IMR-90 (cell line): Measurements from ENCODE around the gene WWP2.

ENCODE experiments used
- BHLHE40 ChIP-seq: fragments of 150-350 bp; IDR thresholded peaks from 2 replicates; pipeline ENCODE4 v1.6.1; 2016; ENCODE audit warnings: mild to moderate bottlenecking, low read depth, low read length
- CEBPB ChIP-seq: IDR thresholded peaks from 2 replicates; pipeline ENCODE4 v1.6.1; 2012; ENCODE audit warnings: low read depth, low read length, improper control_type of control experiment
- ELK1 ChIP-seq: fragments of 150-350 bp; IDR thresholded peaks from 2 replicates; pipeline ENCODE4 v1.6.1; 2016; ENCODE audit warnings: low read depth, mild to moderate bottlenecking, low read length, moderate library complexity, borderline replicate concordance
- MAFK ChIP-seq: IDR thresholded peaks from 2 replicates; pipeline ENCODE4 v1.6.1; 2012; ENCODE audit warnings: low read depth, low read length, improper control_type of control experiment
- POLR2A ChIP-seq: IDR thresholded peaks from 2 replicates; pipeline ENCODE4 v1.6.1; 2012; ENCODE audit warnings: mild to moderate bottlenecking, low read depth, low read length
- RAD21 ChIP-seq: IDR thresholded peaks from 2 replicates; pipeline ENCODE4 v1.6.1; 2012; ENCODE audit warnings: low read length, improper control_type of control experiment
- RCOR1 ChIP-seq: IDR thresholded peaks from 2 replicates; pipeline ENCODE4 v1.6.1; 2012; ENCODE audit warnings: mild to moderate bottlenecking, low read length, improper control_type of control experiment; ENCODE audit not compliant: insufficient replicate concordance
- RFX5 ChIP-seq: IDR thresholded peaks from 2 replicates; pipeline ENCODE4 v1.8.0; 2012; ENCODE audit warnings: low read depth, mild to moderate bottlenecking, low read length, moderate library complexity
- SMC3 ChIP-seq: fragments of 150-350 bp; IDR thresholded peaks from 2 replicates; pipeline ENCODE4 v1.6.1; 2016; ENCODE audit warnings: low read depth, mild to moderate bottlenecking, antibody characterized with exemption, low read length, moderate library complexity
- USF2 ChIP-seq: fragments of 150-350 bp; IDR thresholded peaks from 2 replicates; pipeline ENCODE4 v1.6.1; 2017; ENCODE audit warnings: mild to moderate bottlenecking, antibody characterized with exemption, low read length, low read depth
- TF ChIP-seq, protein P1 (sequence below): conservative IDR thresholded peaks from 2 replicates; pipeline ENCODE4 v1.5.1; 2012; ENCODE audit warnings: mild to moderate bottlenecking, low read depth, low read length, improper control_type of control experiment

GRCh38 chr16:69874271-69874670 lies 112.1 kb downstream of the WWP2 start:
- TF ChIP-seq, protein P1, sequence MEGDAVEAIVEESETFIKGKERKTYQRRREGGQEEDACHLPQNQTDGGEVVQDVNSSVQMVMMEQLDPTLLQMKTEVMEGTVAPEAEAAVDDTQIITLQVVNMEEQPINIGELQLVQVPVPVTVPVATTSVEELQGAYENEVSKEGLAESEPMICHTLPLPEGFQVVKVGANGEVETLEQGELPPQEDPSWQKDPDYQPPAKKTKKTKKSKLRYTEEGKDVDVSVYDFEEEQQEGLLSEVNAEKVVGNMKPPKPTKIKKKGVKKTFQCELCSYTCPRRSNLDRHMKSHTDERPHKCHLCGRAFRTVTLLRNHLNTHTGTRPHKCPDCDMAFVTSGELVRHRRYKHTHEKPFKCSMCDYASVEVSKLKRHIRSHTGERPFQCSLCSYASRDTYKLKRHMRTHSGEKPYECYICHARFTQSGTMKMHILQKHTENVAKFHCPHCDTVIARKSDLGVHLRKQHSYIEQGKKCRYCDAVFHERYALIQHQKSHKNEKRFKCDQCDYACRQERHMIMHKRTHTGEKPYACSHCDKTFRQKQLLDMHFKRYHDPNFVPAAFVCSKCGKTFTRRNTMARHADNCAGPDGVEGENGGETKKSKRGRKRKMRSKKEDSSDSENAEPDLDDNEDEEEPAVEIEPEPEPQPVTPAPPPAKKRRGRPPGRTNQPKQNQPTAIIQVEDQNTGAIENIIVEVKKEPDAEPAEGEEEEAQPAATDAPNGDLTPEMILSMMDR = no peak
- no peak for TF ChIP-seq RAD21
- no peak for TF ChIP-seq MAFK
- TF ChIP-seq CEBPB = no peak
- TF ChIP-seq RCOR1 = no peak
- no peak for TF ChIP-seq POLR2A
- no peak for TF ChIP-seq USF2
- TF ChIP-seq BHLHE40 = no peak
- no peak for TF ChIP-seq RFX5
- no peak for TF ChIP-seq SMC3
- no peak for TF ChIP-seq ELK1
